NCI-H524 treated with DMSO at 0.1 percent for 48 hours (cell line): ENCODE measurements around the gene AUTS2.

Source experiments
- DNase-seq: peaks from one replicate; lab custom pipeline; 2025; lab: John Stamatoyannopoulos, UW

The AUTS2 gene

DNA sequence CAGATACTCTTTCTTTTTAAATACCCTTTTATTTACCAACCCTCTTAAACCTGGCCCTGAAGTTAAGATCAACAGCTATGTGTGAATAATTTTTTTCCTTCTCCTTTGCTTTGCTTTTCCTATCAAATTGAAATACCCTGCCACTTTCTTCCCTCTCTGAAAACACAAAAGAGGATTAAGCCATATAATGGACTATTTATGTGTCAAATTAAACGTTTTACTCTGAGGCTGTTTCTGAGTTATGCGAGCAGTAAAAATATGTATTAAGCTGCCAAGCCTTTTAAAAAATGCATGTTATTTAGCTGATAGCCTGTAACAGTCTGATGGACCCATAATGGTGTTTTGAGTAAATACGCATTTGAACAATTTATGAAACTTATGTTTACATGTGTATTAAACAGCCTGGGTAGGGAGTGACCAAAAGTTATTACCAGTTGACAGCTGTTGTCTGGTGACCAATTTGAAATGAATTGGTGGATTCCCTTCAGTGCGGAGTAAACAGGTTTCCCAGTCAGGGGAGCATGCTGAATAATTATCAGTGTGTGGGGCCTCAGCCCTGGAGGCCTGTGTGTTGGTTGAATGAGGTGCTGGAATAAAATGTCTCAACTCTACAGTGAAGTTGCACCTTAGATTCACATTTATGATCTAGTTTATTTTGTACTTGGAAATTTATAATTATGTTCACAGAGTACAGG lies 89.6 kb downstream of the AUTS2 start:
- no peak for DNase-seq

DNA sequence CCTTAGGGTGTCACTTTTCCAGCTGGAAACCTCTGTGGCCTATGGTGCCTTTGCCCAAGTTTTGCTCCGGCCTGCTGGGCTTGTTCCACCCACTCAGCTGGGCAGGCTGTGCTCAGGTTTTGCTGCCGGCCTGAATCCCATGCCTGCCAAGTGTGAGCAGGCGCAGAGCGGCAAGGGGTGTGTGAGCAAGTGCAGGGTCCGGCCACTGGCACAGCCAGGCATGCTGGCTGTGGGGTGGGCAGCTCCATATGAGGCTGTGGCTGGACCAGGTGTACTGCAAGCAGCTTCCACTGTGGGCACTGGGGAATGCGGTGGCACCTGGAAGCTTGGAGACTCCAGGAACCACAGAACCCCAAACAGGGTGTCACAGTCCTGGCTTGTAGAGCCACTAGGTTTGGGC lies 92.1 kb downstream of the AUTS2 start:
- DNase-seq = no peak

DNA sequence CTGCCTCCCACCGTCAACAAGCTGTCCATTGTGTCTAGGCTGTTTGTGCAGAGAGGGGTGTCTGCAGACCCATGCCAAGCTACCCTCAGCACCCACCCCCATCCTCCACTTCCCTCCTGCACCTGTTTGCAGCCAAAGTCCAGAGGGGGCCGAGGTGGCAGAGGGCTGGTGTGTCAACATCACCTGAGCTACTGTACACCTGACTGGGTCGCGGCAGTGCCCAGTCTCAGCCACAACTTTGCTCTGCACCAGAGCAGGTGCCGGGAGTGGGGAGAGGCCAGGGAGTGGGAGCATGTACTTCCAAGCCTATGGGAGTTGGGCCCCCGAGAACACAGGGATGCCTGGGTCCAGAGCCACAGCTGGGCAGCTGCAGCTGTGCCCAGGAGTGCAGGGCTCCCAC lies 93.1 kb downstream of the AUTS2 start:
- DNase-seq = no peak

DNA sequence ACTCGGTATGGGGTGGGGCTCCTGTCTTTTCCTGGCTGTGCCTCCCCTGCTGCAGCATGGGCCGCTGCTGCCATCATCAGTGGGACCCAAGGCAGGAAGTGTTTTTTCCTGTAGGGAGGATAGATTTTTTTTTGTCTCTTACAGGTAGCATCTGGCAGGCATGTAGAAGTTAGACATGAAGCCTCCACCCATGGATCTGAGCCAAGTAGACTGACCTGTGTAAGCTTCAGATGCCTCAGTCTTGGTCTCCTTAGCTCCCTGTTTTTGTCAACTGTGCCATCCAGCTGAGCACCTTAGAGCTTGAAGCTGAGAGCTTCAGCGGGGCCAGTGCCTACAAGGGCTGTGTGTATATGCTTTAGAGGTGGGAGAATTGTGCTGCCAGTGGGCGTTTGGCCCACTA lies 93.5 kb downstream of the AUTS2 start:
- DNase-seq = no peak

DNA sequence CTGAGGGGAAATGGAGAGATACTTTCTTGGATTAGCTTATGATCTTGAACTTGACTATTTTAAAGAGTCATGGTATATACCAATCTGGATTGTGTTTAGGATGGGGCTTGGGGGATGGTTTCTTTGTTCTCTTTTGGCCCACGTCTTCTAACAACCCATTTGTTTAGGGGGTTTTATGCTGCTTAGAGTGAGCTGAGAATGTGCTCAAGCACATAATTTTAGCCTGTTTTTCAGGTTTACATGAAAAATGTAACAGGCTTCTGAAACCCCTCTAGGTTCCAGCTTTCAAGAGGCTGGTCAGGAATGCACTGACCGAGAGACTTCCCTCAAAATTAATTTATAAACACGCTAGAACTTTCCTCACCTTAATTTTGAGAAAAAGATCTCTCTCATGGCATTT lies 94.3 kb downstream of the AUTS2 start:
- no peak for DNase-seq

DNA sequence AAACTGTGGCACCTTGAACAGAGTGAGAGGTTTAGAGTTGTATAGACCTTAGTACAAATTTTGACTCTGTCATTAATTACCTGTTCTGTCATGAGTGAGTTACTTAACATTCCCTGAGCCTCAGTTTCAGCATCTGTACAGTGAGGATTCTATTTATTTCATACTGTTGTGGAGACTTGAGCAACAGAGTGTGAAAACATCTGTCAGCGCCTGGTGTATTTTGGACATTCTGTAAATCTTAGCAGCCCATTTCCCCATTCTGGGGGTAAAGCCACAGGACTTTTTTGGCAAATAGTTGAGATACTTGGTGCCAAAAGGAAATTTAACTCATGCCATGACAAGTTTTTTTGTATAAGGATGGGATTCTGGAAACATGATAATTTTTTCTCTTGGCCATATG lies 94.8 kb downstream of the AUTS2 start:
- no peak for DNase-seq

DNA sequence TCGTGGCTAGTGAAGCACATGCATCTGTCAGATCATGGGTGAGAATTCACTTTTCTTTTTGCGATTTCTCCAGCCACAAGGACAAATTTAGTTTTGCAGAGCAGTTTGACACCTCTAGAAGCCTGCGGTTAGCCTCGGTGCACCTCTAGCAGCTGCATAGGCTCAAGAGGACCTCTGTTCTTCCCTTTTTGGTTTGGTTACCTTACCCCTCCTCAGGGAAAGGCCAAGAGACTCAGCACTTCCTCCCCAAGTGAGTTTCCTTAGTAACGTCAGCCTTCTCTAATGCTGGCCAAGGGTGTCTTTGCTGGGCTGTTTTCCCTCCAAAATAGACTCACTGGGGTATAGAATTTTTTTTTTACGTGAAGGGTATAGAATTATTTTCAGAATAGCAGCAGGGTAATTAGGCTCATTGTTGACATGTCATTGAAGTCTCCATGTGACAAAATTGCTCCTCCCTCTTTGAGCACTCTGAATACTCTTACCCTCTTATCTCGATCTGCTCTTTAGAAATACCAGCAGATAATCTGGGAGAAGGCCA lies 97.8 kb downstream of the AUTS2 start:
- no peak for DNase-seq

DNA sequence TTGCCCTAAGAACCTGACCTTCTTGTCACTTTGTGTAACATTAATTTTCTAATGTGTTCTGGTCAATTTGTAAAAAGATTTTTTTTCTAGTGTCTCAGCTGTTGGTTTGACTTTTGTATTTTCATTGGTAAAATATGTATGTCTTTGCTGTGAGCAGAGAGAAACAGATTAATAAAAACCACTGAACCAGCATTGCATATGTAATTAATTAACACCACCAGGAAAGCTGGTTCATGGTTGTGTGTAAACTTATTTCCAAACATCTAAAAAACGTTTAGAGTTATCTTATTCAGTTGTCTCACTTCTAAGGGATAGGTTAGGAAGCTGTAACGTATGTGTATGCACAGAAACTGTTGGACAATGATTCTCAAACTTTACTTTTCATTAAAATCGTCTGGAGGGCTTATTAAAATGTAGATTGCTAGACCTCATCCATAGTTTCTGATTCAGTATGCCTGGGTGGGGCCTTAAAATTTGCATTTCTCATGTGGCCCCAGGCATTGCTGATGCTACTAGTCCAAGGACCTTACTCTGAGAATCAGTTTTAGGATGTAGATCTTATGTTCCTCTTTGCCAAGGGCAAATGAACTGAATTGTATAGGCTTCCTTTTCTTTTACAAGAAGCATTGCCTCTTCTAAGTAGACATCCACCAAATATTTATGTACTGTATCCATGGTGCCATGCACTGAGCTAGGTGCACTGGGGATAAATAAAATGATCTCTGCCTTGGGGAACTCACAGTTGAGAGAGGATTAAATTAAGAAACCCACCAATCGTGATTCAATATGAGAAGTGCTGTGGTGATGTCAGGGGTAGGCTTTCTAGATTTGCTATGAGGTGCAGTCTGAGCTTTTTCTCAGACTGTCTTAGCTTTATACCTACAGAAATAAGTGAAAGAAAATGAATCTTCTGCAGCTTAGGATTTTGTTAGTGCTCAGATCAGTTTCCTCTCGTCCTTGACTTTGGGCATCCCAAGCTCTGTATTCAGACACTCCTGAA lies 98.7 kb downstream of the AUTS2 start:
- no peak for DNase-seq

DNA sequence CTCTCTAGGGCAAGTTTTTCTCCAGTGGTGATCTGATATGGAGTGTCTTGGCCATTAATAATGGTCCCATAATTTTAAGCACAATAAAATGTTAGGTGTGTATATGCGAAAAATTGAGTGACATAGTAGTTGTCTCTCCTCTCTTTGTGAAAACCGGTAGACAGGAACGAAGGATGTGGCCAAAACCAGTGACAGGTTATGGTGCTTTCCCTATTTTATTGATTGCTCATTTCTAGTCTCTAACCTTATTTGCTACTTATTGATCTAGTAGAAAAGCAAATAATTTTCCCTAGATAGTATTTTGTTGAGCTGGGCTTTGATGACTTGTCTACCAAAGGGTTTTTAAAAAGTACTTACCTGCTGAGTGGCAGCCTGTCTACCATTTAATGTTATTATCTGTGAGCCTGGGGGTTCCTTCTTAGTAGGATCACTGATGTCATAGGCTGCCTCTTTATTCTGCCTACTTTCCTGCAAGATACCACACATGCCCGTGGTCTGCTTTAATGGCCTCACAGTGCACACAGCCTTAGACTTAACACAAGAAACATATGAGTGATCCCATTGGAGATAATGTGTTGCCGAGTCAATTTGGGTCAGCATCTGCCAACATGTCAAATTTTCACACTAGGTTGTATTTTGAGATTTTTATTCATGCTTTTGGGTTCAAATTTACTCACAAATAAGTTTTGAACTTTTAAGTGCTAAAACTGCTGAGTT lies 100.0 kb downstream of the AUTS2 start:
- DNase-seq = no peak

DNA sequence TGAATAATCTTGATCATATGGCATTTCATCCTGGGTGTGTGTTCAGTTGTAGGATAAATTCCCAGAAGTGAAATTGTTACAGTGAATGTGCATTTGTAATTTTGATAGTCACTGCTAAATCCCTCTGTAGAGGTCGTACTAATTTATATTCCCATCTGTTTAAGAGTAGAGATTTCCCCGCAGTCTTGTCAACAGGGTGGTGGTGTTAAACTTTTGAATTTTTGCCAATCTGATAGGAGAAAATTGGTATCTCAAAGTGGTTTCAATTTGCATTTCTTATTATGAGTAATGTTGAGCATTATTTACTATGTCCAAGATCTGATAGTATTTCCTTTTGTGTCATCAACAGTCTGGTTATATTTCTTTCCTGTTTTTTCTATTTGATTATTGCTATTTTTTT lies 101.7 kb downstream of the AUTS2 start:
- peak; percentile 17 for DNase-seq

DNA sequence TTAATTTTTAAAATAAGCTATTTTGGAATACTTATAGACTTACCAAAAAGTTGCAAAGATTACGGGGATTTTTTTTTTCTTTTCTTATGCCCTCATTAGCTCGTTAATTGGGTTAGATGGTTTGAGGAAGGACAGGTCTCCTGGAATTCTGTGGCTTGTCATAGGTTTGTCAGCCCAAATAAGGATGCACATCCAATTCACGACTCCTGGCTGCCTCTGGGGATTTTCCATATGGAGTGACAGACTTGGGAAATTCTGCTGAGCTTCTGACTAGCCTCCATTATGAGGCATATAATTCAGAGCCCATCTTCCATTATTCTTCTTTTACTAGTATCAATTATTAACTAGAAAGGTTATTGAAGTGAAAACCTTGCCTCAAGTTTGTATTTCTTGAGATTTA lies 102.1 kb downstream of the AUTS2 start:
- no peak for DNase-seq

DNA sequence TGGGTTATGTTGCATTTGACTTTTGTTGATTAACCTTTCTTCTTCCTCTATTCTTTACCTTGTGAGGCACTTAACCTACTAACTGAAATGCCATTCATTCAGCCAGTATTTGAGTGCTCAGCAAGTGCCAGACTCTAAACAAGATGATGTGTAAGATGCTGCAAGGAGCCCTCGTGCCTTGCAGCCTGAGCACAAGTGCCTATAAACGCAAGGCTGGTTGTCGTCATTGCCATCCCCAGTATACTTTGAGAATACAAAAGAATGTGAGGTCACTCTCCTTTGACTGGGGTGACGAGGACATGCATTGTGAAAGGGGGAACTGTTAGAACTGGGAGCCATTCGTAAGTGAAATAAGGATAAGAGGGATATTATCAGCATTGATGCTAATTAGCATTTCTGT lies 103.0 kb downstream of the AUTS2 start:
- no peak for DNase-seq

DNA sequence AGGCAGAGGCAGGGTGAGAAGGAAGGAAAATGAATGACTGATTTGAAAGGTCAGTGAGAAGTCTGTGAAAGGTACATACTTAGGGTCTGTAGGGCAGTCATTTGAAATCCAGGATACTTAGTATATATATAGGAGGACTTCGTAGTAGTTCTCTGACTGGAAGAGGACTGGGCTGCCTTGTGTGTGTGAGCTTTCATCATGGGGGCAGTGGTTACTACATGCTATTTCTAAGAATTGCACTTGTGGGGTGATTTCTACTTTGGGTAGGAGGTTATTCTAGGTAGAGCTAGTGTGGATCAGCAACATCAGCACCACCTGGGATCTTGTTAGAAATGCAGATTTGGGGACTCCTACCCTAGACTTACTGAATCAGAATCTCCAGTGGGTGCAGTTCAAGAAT lies 104.1 kb downstream of the AUTS2 start:
- no peak for DNase-seq

DNA sequence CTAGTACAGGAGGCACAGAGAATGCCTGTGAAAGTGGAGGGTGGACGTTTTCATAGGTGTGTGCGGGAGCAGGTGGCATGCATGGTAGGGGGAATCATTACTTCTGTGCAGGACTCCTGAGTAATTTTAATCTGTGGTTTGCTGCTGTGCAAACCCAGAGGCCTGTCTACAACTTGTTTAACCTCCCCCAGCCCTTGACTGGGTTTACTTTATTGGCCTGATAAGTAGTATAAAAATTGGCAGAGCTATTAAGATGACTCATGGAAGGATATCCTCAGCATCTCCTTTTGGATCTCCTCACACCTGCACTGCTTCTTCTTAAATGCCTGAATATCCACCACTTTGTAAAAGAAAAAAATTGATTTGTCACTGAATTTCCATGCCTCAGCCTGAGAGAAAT lies 104.8 kb downstream of the AUTS2 start:
- DNase-seq = no peak

DNA sequence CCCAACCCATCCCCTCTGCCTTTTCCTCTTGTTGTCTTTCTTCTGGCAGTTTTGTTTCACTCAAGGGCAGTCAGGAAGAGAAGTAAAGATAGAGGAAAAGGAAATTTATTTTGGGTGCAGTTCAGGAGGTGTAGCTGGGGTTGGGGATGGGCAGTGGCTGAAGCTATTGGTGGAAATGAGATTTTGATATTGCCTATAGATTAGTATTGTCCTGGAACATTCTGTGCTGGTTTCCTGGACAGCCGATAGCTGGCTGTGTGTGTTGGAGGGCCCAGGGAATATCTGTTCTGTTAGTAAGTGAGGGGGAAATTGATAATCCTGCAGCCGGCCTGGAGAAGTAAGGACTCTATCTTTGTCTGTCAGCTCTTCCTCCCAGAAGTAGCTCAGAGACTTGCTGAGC lies 107.8 kb downstream of the AUTS2 start:
- no peak for DNase-seq

DNA sequence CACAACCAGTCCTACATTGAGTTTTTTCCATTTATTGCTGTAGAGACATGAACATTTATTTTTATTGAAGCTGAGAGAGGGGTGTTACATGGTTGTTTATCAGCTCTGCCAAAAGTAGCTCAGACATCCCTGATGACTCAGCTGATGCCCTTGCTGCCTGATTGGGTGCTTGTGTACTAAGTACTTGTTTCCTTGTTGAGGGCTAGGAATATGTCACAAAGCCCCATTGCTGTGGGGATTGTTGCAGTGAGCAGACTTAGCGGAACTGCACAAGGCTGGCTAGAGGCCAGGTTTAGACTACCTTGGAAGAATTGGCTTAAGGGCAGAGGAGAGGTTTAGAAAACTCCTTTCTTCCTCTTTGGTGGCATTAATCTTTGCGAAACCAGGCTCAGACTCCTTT lies 110.6 kb downstream of the AUTS2 start:
- no peak for DNase-seq

DNA sequence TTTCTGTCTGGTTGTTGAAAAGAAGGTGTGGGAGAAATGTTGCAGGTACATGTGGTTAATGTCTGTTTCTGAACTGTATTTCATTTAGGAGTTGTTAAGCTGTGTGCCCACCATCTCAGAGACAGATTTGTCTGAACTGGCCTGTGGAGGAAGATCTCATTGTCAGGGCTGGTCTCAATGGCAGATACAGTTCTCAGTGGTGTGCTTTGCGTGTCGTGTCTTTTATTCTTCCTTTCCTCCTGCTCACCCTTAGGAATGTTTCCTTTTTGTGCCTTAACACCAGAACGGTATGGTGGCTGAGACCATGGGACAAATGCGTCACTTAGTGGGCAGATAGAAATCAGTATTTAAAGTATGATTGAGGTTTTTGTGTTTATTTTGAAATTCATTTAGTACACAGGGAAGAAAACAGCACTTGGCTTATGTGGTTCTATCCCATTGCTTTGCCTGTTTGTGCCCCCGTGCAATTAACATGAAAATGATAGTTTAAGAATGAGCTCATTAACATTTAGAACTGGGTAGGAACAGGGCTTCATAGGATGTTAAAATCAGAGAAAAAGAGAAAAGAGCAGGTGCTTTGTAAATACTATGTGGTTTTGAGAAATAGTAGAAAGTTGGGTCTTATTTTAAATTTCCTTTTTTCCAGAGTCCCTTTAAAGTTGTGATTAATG lies 112.6 kb downstream of the AUTS2 start:
- DNase-seq = no peak

DNA sequence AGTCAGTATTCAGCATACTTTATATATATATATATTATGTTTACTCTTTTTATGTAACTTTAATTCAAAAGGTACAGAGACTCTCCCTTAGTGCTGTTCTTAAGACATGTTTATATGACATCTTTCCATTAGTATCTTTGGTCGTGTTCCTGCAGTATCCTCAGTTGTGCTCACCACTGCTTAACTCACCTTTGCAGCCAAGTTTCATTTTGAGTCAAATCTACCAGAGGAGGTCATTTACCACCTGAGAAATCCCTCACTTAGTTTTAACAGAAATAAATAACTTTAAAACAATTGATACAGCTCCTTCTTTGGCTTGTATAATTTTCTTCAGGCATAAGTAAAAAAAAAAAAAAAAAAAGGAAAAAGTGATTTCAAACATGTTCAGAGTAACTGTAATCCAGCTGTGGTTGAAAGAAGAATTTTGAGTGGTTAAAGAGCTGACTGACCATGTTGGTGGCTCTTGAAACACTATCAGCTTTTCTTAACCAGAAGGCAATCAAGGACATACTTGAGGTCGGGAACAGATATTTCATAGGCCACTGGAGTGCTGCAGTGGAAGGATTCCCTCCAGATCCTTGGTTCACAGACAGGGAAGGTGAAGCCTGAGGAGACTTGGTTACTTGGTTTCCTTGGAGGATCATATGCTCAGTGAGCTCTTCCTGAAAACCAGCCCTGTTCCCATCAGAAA lies 116.8 kb downstream of the AUTS2 start:
- no peak for DNase-seq

DNA sequence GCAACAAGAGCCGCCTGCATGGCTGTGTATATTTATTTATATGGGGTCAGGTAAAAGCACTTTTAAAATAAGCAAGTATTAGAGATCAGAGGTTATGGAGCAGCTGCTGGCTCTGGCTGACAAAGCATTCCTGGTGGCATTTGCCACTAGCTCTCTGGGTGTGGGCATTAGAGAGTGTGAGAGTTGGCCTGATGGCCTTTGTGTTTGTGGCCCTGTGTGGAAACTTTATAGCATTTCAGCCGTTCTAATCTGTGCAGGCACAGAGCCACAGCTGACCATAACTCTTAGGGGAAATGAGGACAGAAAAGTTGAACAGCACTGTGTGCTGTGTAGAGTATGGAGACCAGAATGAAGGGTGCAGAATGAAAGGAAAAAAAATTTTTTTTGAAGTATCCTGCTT lies 118.9 kb downstream of the AUTS2 start:
- DNase-seq = no peak

DNA sequence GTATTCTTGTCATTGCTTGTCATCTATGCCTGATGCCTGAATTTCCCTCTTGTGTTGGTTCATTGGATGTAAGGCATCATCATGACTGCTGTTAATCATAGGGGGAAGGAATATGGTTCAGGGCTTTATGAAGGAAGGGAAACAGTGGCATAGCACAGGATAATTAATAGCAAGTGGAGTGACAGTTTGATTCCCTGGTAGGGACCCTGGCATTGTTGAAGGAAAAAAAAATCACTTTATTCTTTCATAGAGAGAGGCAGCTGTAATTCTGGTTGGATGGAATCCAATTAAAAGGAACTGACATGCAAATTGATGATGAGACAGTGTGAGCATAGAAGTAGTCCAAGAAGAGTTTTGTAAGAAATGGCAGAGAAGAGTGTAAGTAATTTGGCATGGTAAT lies 121.4 kb downstream of the AUTS2 start:
- DNase-seq = no peak

DNA sequence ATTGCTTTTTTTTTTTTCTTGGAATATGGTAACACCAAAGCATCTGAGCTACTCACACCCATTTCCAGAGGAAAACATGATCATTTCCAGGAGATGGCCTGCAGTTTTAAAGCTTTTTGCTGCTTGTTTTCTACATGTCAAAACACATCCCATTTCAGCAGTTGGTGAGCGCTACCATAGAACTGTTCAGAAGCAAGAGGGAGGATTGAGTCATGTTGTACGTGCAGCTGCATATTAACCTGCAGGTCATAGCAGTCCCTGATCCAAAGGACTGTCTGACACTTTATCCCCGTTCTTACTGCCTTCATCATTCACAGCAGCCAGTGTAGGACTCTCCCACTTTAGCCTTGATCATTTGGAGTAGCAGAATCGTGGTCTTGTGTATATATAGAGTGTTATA lies 124.6 kb downstream of the AUTS2 start:
- no peak for DNase-seq
